Activated CD4-positive, alpha-beta T cell treated with anti-CD3 and anti-CD28 coated beads for 48 hours (primary cell): ENCODE results near the gene LRTM2.

ENCODE experiments used
- DNase-seq: peaks from one replicate; pipeline ENCODE4 v3.0.0-alpha.2; 2020

The LRTM2 gene

DNA sequence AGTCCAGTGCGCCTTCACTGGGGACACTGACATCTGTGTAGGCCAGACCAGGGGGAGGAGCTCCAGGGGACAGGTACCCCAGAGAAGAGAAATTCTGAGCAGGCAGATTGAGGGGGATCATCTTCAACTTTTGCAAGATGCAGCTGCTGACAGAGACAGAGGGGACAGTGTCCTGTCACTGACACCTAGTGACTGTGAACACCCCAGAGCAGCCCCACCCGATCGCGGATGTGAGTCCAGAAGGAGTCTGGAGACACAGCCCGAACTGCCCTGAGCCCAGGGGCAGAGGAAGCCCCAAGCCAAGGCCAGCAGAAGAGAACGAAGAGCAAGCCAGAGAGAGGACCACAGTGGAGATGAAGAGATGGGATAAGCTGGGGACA is 21.7 kb upstream of the LRTM2 start:
- DNase-seq, result peak; percentile 2

- peak; percentile 2 for DNase-seq
Observed at GRCh38 chr12:1799051-1799881, 21.1 kb upstream of the LRTM2 start.

GRCh38 chr12:1799882-1800400 is 20.4 kb upstream of the LRTM2 start:
- DNase-seq, result peak; percentile 2

DNA sequence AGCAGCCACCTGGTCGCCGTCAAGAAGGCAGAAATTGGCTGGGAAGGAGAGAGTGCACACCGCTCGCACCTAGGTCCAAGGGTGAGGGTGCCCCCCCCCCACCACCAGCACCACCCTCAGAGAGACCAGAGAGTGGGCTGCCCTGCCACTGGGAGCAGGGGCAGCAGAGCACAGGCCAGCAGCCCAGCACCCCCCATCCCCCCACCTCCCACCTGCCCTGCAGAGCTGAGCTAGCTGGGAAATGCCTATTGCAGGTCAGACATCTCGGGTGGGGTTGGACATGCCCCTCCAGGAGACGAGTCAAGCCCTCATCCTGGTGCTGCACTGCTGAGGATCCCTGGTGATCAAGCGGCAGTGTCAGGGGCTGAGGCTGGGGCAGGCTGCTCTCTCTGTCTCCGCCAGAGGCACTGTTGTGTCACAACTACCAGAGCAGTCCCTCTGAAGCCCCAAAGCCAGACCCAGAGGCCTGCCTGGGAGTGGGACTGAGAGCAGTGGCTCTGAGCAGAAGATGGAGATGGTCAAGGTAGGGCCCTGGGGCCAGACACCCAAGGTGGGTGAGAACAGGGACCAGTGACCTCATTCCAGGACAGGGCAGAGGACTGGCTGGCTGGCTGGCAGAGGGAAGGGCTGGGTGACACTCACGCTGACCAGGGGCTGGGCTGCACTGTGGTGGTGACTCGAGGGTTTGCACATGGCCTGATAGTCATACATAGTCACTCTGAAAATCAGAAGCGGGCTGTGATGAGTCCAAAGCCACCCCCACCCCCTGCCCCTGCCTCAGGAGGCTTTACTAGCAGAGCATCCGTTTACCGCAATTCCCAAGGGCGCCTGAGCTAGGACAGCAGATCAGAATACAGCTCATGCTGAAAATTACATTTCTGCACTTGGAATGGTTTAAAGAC is 19.7 kb upstream of the LRTM2 start:
- DNase-seq, result peak; percentile 2

GRCh38 chr12:1801303-1801975 is 18.9 kb upstream of the LRTM2 start:
- DNase-seq, result no peak

GRCh38 chr12:1803736-1804135 is 16.6 kb upstream of the LRTM2 start:
- DNase-seq, result no peak

GRCh38 chr12:1804545-1805332 is 15.6 kb upstream of the LRTM2 start:
- DNase-seq, result peak; percentile 90

- no peak for DNase-seq
Observed at GRCh38 chr12:1805441-1806081, 14.8 kb upstream of the LRTM2 start.

- no peak for DNase-seq
Observed at GRCh38 chr12:1806301-1807086, 13.9 kb upstream of the LRTM2 start.

- DNase-seq, result no peak
Observed at GRCh38 chr12:1807087-1807860, 13.1 kb upstream of the LRTM2 start.

DNA sequence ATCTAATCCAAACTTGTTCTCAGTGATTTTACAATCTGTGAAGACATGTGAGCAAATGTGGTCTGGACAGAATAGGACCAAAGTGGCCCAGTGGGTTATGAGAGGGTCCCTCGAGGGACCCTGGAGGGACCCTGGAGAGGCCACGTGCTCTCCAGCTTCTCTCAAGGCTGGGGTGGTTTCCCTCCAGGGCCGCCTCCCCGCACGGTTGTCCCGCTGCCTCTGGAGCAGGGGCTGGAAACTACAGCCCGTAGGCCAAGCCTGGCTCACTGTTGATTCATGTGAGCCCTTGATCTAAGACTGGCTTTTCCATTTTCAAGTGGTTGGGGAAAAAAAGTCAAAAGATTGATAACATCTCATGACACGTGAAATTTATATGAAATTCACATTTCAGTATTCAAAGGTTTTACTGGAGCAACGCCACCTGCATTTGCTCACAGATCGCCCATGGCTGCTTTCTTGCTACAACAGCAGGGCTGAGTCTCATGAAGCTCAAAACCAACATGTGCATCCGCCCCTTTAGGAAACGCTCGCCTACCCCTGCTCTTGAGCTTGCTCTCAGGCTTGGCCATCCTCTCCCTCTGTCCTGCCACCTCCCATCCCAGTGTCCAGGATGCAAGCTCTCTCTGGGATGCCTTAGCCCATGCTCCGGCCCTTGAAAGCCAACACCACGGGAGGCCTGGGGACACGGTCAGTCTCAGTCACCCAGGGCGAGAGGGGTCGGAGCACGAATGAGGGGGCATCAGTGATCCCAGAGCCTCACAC is 12.1 kb upstream of the LRTM2 start:
- no peak for DNase-seq

DNA sequence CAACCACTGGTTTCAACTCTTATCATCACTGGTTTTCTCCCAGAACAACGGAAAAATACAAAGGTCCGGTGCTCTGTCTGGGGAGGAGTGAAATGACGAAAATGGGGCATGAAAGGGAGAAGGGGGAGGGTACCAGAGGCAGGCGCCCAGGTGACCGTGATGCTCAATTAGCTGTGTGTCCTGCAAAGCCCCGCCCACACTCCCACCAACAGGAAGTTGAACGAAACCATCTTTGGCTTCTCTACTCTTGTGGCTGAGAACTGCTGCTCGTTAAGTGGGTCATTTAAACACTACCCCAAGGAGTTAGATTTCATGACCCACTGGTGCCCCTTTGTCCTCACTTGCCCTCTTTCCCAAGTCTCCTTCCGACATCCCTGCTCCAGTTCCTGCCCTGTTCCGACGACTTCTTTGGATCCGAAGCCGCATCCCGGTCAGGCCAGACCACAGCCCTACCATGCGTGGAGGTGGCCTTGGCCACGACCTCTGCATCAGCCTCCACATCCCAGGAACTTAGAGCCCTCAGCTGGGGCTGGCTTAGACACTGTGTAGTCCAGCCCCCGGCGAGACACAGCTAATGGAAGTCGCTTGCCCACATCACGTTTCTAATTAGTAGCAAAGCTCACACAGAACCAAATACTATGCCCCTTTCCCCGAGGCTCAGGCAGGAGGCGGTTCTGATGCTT is 11.4 kb upstream of the LRTM2 start:
- DNase-seq, result no peak

- no peak for DNase-seq
Observed at GRCh38 chr12:1809591-1810190, 10.7 kb upstream of the LRTM2 start.

GRCh38 chr12:1810201-1810930 is 10.0 kb upstream of the LRTM2 start:
- no peak for DNase-seq

GRCh38 chr12:1810931-1811280 is 9.5 kb upstream of the LRTM2 start:
- no peak for DNase-seq

DNA sequence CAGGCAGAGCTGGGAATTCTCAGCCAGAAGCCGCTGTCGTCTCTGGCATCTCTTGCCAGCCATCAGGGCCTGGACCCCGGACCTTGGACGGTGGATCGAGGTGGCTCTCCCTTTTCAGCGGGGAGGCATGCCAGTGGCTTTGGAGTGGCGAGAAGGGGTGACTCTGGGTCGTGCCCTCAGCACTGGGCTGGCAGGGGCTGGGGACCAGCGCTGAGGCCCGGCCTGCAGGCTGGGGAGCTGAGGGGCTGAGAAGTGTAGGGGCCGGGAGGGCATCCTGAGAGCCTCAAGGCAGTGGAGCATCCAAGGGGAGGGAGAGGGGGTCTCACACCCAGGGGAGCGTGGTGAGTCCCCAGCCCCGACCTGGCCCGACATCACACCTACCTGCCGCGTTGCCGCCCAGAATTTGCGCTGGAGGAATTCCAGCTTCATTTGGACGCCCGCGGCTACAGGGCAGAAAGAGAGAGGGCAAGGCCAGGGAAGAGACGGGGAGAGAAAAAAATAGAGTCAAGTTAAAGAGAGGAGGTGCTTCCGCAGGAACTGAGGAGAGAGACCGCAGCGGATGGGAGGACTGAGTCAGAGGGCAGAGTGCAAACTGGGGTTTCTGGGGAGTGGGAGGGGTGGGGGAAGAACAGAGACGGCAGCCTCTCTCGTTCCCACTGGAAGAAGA is 9.0 kb upstream of the LRTM2 start:
- DNase-seq, result peak; percentile 62

DNA sequence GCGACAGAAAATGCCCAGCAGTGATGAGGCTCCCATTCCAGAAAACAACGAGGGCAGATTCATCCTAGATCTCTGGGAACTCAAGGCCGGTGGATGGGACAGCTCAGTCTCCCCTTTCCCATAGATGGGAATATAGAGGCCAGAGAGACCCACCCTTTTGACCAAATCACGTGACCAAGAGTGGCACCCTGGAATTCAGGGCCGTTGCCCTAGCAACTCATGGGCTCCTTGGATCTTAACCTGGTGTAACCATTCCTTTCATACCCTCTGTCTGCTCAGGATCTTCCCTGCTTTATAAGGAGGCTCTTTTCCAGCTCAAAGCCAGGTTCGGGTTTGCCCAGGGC is 8.4 kb upstream of the LRTM2 start:
- no peak for DNase-seq
